HEK293T (cell line): ENCODE results near the gene FOXI2.

Source experiments
- BHLHE40 ChIP-seq: fragments of 450-650 bp; IDR thresholded peaks from 2 replicates; pipeline ENCODE4 v1.6.1; 2016; ENCODE audit warnings: mild to moderate bottlenecking, moderate library complexity, borderline replicate concordance
- CTBP1 ChIP-seq: fragments of 450-650 bp; IDR thresholded peaks from 2 replicates; pipeline ENCODE4 v1.6.1; 2016; ENCODE audit warnings: borderline replicate concordance
- ELF4 ChIP-seq: fragments of 450-650 bp; IDR thresholded peaks from 2 replicates; pipeline ENCODE4 v1.6.1; 2017; ENCODE audit warnings: antibody characterized with exemption
- FOXA1 ChIP-seq: fragments of 450-650 bp; IDR thresholded peaks from 2 replicates; pipeline ENCODE4 v1.6.1; 2016; ENCODE audit warnings: mild to moderate bottlenecking
- FOXK2 ChIP-seq: fragments of 450-650 bp; IDR thresholded peaks from 2 replicates; pipeline ENCODE4 v1.6.1; 2016; ENCODE audit warnings: mild to moderate bottlenecking
- FOXM1 ChIP-seq: fragments of 450-650 bp; IDR thresholded peaks from 2 replicates; pipeline ENCODE4 v1.6.1; 2017; ENCODE audit warnings: mild to moderate bottlenecking, borderline replicate concordance
- L3MBTL2 ChIP-seq: fragments of 450-650 bp; conservative IDR thresholded peaks from 2 replicates; pipeline ENCODE4 v1.6.1; 2016; ENCODE audit warnings: mild to moderate bottlenecking
- NFRKB ChIP-seq: fragments of 450-650 bp; IDR thresholded peaks from 2 replicates; pipeline ENCODE4 v1.6.1; 2016; ENCODE audit warnings: mild to moderate bottlenecking, moderate library complexity
- SP1 ChIP-seq: fragments of 450-650 bp; IDR thresholded peaks from 2 replicates; pipeline ENCODE4 v1.6.1; 2017
- SUZ12 ChIP-seq: fragments of 450-650 bp; IDR thresholded peaks from 2 replicates; pipeline ENCODE4 v1.6.1; 2016; ENCODE audit warnings: mild to moderate bottlenecking
- TARDBP ChIP-seq: fragments of 450-650 bp; IDR thresholded peaks from 2 replicates; pipeline ENCODE4 v1.6.1; 2016
- TF ChIP-seq, protein P1 (sequence below): fragments of 450-650 bp; IDR thresholded peaks from 2 replicates; pipeline ENCODE4 v1.6.1; 2016

DNA sequence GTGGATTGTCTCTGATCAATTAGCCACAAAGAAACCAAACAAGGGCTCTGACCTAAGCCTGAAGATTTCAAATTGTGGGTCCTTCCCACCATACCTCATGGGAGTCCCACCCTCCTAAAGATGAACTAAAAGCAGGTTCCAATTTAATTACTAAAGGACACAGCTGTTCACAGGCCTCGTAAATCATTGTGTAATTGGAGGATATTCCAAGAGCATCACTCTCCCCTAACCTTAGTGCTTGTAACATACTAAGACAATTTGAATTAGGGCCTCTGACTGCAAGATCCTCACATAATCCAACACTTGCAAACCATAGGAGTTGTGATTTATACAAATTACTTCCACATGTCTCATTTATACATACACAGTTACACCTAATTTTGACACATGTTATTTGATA, 44.4 kb downstream of the FOXI2 start:
- TF ChIP-seq ELF4: no peak
- TF ChIP-seq L3MBTL2: no peak
- no peak for TF ChIP-seq NFRKB
- TF ChIP-seq FOXM1: no peak
- TF ChIP-seq FOXA1: no peak
- no peak for TF ChIP-seq SUZ12
- TF ChIP-seq BHLHE40: no peak
- TF ChIP-seq, protein P1, sequence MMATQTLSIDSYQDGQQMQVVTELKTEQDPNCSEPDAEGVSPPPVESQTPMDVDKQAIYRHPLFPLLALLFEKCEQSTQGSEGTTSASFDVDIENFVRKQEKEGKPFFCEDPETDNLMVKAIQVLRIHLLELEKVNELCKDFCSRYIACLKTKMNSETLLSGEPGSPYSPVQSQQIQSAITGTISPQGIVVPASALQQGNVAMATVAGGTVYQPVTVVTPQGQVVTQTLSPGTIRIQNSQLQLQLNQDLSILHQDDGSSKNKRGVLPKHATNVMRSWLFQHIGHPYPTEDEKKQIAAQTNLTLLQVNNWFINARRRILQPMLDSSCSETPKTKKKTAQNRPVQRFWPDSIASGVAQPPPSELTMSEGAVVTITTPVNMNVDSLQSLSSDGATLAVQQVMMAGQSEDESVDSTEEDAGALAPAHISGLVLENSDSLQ: no peak
- no peak for TF ChIP-seq TARDBP
- TF ChIP-seq SP1: no peak
- TF ChIP-seq FOXK2: no peak
- TF ChIP-seq CTBP1: no peak
